GM18861 (cell line): ENCODE data around the gene OR4K1.
"Not testable (repeated sequence)": the region's sequence is repeated elsewhere in the genome, so short reads cannot be mapped to it uniquely, and the experiment has no call there.

Experiments
- ATAC-seq: cut with Tn5 transposase; IDR thresholded peaks from one replicate; pipeline ENCODE4 v1.9.1; 2021; ENCODE audit not compliant: unreplicated experiment

OR4K1 gene

GRCh38 chr14:19930617-19931016, at the start of gene OR4K1:
Gene OR4K1 (plus strand): TSS chr14:19930917. CDS start chr14:19935667, 4,750 bp downstream.
- ATAC-seq: no peak

- no peak for ATAC-seq
These were observed 35.4 kb upstream of the OR4K1 start for GRCh38 chr14:19895282-19895681.

GRCh38 chr14:19900999-19901398, 29.7 kb upstream of the OR4K1 start:
- no peak for ATAC-seq

GRCh38 chr14:19902409-19902808, 28.3 kb upstream of the OR4K1 start:
- no peak for ATAC-seq

GRCh38 chr14:19906665-19907064, 24.1 kb upstream of the OR4K1 start:
- no peak for ATAC-seq

GRCh38 chr14:19911114-19911513, 19.6 kb upstream of the OR4K1 start:
- ATAC-seq: no peak

GRCh38 chr14:19917243-19917642, 13.5 kb upstream of the OR4K1 start:
- ATAC-seq: no peak

- no peak for ATAC-seq
These were observed 12.7 kb upstream of the OR4K1 start for GRCh38 chr14:19917955-19918518.

GRCh38 chr14:19918553-19919264, 12.0 kb upstream of the OR4K1 start:
- ATAC-seq: no peak

- ATAC-seq: no peak
These were observed 10.6 kb upstream of the OR4K1 start, which contains the start of gene OR4K5 for GRCh38 chr14:19920021-19920657. Gene OR4K5 (plus strand): TSS chr14:19920607. CDS start chr14:19920607, 0 bp downstream.

GRCh38 chr14:19941668-19942067, 11.0 kb downstream of the OR4K1 start:
- ATAC-seq: no peak

GRCh38 chr14:19947413-19948090, 16.8 kb downstream of the OR4K1 start:
- no peak for ATAC-seq

GRCh38 chr14:19949218-19949617, 18.5 kb downstream of the OR4K1 start:
- no peak for ATAC-seq

- not testable (repeated sequence) for ATAC-seq
These were observed 39.0 kb downstream of the OR4K1 start for GRCh38 chr14:19969735-19970134.

GRCh38 chr14:19974844-19975243, 44.1 kb downstream of the OR4K1 start:
- no peak for ATAC-seq

GRCh38 chr14:19975291-19975690, 44.6 kb downstream of the OR4K1 start, which contains the start of gene OR4K15:
Gene OR4K15 (plus strand): TSS chr14:19975591. CDS start chr14:19975591, 0 bp downstream.
- no peak for ATAC-seq
